Sigmoid colon (tissue), 4 donors: ENCODE data around the gene KCNQ5.

Source experiments
- EP300 ChIP-seq, 4 donors: sonication (generic); formaldehyde crosslinking; IDR thresholded peaks; one replicate each; pipeline ENCODE4 v1.6.1; 2017; ENCODE audit warnings: antibody characterized with exemption in 4 of 4
- POLR2A ChIP-seq, 2 donors: fragments of 450-650 bp; IDR thresholded peaks; one replicate each; pipeline ENCODE4 v1.6.1; 2016; ENCODE audit warnings: antibody characterized with exemption in 2 of 2, mild to moderate bottlenecking in 2 of 2, moderate library complexity in 2 of 2
- POLR2AphosphoS5 ChIP-seq, 4 donors: sonication (generic); formaldehyde crosslinking; IDR thresholded peaks; one replicate each; pipeline ENCODE4 v1.6.1; 2017; ENCODE audit warnings: antibody characterized with exemption in 4 of 4
- TF ChIP-seq, protein P1 (sequence below), 4 experiments: fragments of 450-650 bp in 3 of 4; fragments of 200-600 bp in 1 of 4; IDR thresholded peaks; one replicate each; pipeline ENCODE4 v1.5.1; 2016 to 2019; ENCODE audit warnings: antibody characterized with exemption in 4 of 4, mild to moderate bottlenecking in 3 of 4, moderate library complexity in 2 of 4

DNA sequence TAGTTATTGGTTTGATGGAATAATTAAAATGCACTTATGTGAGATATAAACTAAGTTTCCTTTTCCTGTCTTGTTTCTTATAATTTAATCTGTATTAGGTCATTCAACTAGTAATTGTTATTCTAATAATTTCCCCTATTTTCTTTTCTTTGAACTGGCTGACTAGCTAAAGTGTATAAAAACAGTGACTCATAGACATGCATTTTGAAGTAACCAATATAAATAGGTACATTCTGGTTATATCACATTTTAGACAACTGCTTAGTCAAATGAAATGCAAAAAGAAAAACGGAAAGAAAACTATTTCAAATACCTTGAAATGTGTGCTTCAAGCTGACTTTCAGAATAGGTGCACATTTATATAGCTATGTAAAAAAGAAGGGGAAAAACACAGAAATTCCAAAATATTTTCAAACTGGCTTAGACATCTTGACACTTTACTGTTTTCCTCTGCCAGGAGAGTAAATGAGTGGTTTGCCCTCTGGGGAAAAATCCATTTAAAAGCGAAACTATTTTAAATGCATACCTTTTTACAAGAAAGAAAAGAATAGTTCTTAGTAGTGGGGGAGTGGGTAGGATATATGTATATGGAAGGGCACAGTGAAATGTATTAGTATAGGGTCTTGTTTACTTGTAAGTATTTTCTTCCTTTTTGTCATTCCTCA, 28.3 kb downstream of the KCNQ5 start:
- TF ChIP-seq, protein P1, sequence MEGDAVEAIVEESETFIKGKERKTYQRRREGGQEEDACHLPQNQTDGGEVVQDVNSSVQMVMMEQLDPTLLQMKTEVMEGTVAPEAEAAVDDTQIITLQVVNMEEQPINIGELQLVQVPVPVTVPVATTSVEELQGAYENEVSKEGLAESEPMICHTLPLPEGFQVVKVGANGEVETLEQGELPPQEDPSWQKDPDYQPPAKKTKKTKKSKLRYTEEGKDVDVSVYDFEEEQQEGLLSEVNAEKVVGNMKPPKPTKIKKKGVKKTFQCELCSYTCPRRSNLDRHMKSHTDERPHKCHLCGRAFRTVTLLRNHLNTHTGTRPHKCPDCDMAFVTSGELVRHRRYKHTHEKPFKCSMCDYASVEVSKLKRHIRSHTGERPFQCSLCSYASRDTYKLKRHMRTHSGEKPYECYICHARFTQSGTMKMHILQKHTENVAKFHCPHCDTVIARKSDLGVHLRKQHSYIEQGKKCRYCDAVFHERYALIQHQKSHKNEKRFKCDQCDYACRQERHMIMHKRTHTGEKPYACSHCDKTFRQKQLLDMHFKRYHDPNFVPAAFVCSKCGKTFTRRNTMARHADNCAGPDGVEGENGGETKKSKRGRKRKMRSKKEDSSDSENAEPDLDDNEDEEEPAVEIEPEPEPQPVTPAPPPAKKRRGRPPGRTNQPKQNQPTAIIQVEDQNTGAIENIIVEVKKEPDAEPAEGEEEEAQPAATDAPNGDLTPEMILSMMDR (IDR thresholded peaks at IDR 0.05): no peak
- no peak for TF ChIP-seq POLR2A (IDR thresholded peaks at IDR 0.05)
- no peak for TF ChIP-seq POLR2AphosphoS5 (IDR thresholded peaks at IDR 0.05)
- TF ChIP-seq EP300 (IDR thresholded peaks at IDR 0.05): no peak
